OCI-LY1 (cell line): ENCODE data around the gene SLIT3.

ENCODE experiments used
- H2AFZ ChIP-seq: fragments of 200-600 bp; sonication (generic), shearing (Covaris generic); 2 replicates; pipeline ENCODE4 v1.6.0; 2014; ENCODE audit warnings: antibody characterized with exemption, mild to moderate bottlenecking, low read length
- H3F3A ChIP-seq: fragments of 200-600 bp; sonication (generic), shearing (Covaris generic); 2 replicates; pipeline ENCODE4 v1.6.0; 2014; ENCODE audit warnings: mild to moderate bottlenecking, antibody characterized with exemption, low read length, moderate library complexity; ENCODE audit not compliant: insufficient read depth
- H3K27ac ChIP-seq: fragments of 200-600 bp; sonication (generic); 2 replicates; pipeline ENCODE4 v1.5.1; 2014; ENCODE audit warnings: low read length, mixed run types, mild to moderate bottlenecking, low read depth; ENCODE audit not compliant: poor library complexity, severe bottlenecking
- H3K27me3 ChIP-seq: fragments of 200-600 bp; sonication (generic); 2 replicates; pipeline ENCODE4 v1.6.0; 2014; ENCODE audit warnings: antibody characterized with exemption, mild to moderate bottlenecking, low read length, moderate library complexity; ENCODE audit not compliant: insufficient read depth
- H3K36me3 ChIP-seq: fragments of 200-600 bp; sonication (generic); 2 replicates; pipeline ENCODE4 v1.6.1; 2014; ENCODE audit warnings: mild to moderate bottlenecking, antibody characterized with exemption, low read length, moderate library complexity, mixed read lengths; ENCODE audit not compliant: insufficient read depth
- H3K4me1 ChIP-seq: fragments of 200-600 bp; sonication (generic); 2 replicates; pipeline ENCODE4 v1.5.1; 2014; ENCODE audit warnings: mild to moderate bottlenecking, low read length, moderate library complexity; ENCODE audit not compliant: insufficient read depth, severe bottlenecking
- H3K4me2 ChIP-seq: fragments of 200-600 bp; sonication (generic), shearing (Covaris generic); 2 replicates; pipeline ENCODE4 v1.6.1; 2014; ENCODE audit warnings: low read length
- H3K4me3 ChIP-seq: fragments of 200-600 bp; sonication (generic); 2 replicates; pipeline ENCODE4 v1.5.1; 2014; ENCODE audit warnings: low read length, low read depth, mild to moderate bottlenecking, mixed read lengths; ENCODE audit not compliant: poor library complexity, severe bottlenecking
- H3K79me2 ChIP-seq: fragments of 200-600 bp; shearing (Covaris generic); 2 replicates; pipeline ENCODE4 v1.6.1; 2016; ENCODE audit warnings: mixed run types, low read length, mixed read lengths; ENCODE audit not compliant: insufficient read depth
- H3K9ac ChIP-seq: fragments of 200-600 bp; sonication (generic), shearing (Covaris generic); 2 replicates; pipeline ENCODE4 v1.6.1; 2014; ENCODE audit warnings: mild to moderate bottlenecking, low read length, mixed read lengths
- H3K9me2 ChIP-seq: fragments of 200-600 bp; sonication (generic), shearing (Covaris generic); 2 replicates; pipeline ENCODE4 v1.6.1; 2014; ENCODE audit warnings: low read depth, mild to moderate bottlenecking, low read length, mixed read lengths
- H3K9me3 ChIP-seq: fragments of 200-600 bp; shearing (Covaris generic); 2 replicates; pipeline ENCODE4 v1.6.1; 2014; ENCODE audit warnings: low read length, mixed read lengths
- H4K20me1 ChIP-seq: fragments of 200-600 bp; sonication (generic), shearing (Covaris generic); 2 replicates; pipeline ENCODE4 v1.6.0; 2016; ENCODE audit warnings: mild to moderate bottlenecking, low read length; ENCODE audit not compliant: insufficient read depth
- CTCF ChIP-seq: fragments of 200-600 bp; sonication (generic), shearing (Covaris generic); IDR thresholded peaks from 2 replicates; pipeline ENCODE4 v1.5.1; 2017; ENCODE audit warnings: mild to moderate bottlenecking, antibody characterized with exemption, low read length, moderate library complexity, mixed read lengths
- EZH2 ChIP-seq: fragments of 200-600 bp; sonication (generic), shearing (Covaris generic); IDR thresholded peaks from 2 replicates; pipeline ENCODE4 v1.8.0; 2017; ENCODE audit warnings: borderline replicate concordance, mixed run types, mild to moderate bottlenecking, antibody characterized with exemption, low read length, moderate library complexity, mixed read lengths

The SLIT3 gene

GRCh38 chr5:168756453-168757391 lies 544.2 kb downstream of the SLIT3 start:
- no peaks in the 10 kb centered on the region for H3K9me2 ChIP-seq
- H3F3A ChIP-seq: no peaks in the 10 kb centered on the region
- no peak overlapping the region for H3K9ac ChIP-seq
- H3K27me3 ChIP-seq: no peaks in the 10 kb centered on the region; the same call in 1 of the 2 replicates
- H4K20me1 ChIP-seq: no peaks in the 10 kb centered on the region
- no peaks in the 10 kb centered on the region for H3K4me1 ChIP-seq
- no peak overlapping the region for H3K4me2 ChIP-seq
- no peaks in the 10 kb centered on the region for H3K36me3 ChIP-seq
- no peak for TF ChIP-seq EZH2
- TF ChIP-seq CTCF: no peak
- no peak overlapping the region for H2AFZ ChIP-seq
- H3K9me3 ChIP-seq: no peaks in the 10 kb centered on the region
- H3K4me3 ChIP-seq: no peak overlapping the region
- no peak overlapping the region for H3K27ac ChIP-seq
- no peaks in the 10 kb centered on the region for H3K79me2 ChIP-seq

DNA sequence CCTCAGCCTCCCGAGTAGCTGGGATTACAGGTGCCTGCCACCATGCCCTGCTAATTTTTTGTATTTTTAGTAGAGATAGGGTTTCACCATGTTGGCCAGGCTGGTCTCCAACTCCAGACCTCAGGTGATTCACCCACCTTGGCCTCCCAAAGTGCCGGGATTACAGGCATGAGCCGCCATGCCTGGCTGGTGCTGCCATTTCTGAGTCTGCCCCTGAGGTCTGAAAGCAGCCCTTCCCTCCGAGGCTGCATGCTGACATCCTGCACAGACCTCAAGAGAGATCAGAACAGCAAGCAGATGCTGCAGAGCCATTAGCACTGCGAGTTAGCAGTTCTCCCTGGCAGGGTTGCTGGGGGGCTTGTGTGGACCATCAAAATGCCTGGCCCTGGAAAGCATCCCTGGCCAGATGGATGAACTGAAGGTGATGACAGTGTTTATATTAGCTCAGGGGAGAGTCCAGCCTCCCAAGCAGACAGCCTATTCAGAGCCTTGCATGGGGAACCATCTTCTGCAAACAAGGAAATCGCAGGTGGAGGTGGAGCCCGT lies 545.3 kb downstream of the SLIT3 start:
- H2AFZ ChIP-seq: no peak overlapping the region
- no peaks in the 10 kb centered on the region for H3K36me3 ChIP-seq
- H3K9ac ChIP-seq: no peak overlapping the region
- H4K20me1 ChIP-seq: no peaks in the 10 kb centered on the region
- no peaks in the 10 kb centered on the region for H3K79me2 ChIP-seq
- TF ChIP-seq EZH2 (no peak), CTCF (no peak)
- H3K9me3 ChIP-seq: no peaks in the 10 kb centered on the region
- no peak overlapping the region for H3K4me3 ChIP-seq
- H3K9me2 ChIP-seq: no peaks in the 10 kb centered on the region
- H3F3A ChIP-seq: no peaks in the 10 kb centered on the region
- H3K4me2 ChIP-seq: no peak overlapping the region
- no peaks in the 10 kb centered on the region for H3K4me1 ChIP-seq
- no peak overlapping the region for H3K27ac ChIP-seq
- H3K27me3 ChIP-seq: no peaks in the 10 kb centered on the region; the same call in 1 of the 2 replicates

GRCh38 chr5:168753691-168754254 lies 547.2 kb downstream of the SLIT3 start:
- no peak overlapping the region for H3K9ac ChIP-seq
- H4K20me1 ChIP-seq: no peaks in the 10 kb centered on the region
- no peak for TF ChIP-seq CTCF
- no peak for TF ChIP-seq EZH2
- no peaks in the 10 kb centered on the region for H3K4me1 ChIP-seq
- no peaks in the 10 kb centered on the region for H3K36me3 ChIP-seq
- H3K27me3 ChIP-seq: no peaks in the 10 kb centered on the region; the same call in 1 of the 2 replicates
- H3F3A ChIP-seq: no peaks in the 10 kb centered on the region
- no peaks in the 10 kb centered on the region for H3K9me2 ChIP-seq
- no peak overlapping the region for H3K4me2 ChIP-seq
- H3K79me2 ChIP-seq: no peaks in the 10 kb centered on the region
- H2AFZ ChIP-seq: no peak overlapping the region
- no peak overlapping the region for H3K4me3 ChIP-seq
- H3K27ac ChIP-seq: no peak overlapping the region
- no peaks in the 10 kb centered on the region for H3K9me3 ChIP-seq
